GM18505 (cell line): ENCODE results near the gene EDEM2.
A peak's percentile ranks its signal among the peaks of the same experiment; 100 is the strongest.
"Not testable (repeated sequence)": the region's sequence is repeated elsewhere in the genome, so short reads cannot be mapped to it uniquely, and the experiment has no call there.

Source experiments
- ATAC-seq: cut with Tn5 transposase; IDR thresholded peaks from one replicate; pipeline ENCODE4 v1.9.1; 2021; ENCODE audit not compliant: unreplicated experiment
- POLR2A ChIP-seq: IDR thresholded peaks from 4 replicates; pipeline ENCODE4 v1.6.1; 2011; ENCODE audit warnings: borderline replicate concordance; ENCODE audit not compliant: insufficient read depth, insufficient read length; ENCODE audit errors: extremely low read depth

EDEM2 gene, protein sequence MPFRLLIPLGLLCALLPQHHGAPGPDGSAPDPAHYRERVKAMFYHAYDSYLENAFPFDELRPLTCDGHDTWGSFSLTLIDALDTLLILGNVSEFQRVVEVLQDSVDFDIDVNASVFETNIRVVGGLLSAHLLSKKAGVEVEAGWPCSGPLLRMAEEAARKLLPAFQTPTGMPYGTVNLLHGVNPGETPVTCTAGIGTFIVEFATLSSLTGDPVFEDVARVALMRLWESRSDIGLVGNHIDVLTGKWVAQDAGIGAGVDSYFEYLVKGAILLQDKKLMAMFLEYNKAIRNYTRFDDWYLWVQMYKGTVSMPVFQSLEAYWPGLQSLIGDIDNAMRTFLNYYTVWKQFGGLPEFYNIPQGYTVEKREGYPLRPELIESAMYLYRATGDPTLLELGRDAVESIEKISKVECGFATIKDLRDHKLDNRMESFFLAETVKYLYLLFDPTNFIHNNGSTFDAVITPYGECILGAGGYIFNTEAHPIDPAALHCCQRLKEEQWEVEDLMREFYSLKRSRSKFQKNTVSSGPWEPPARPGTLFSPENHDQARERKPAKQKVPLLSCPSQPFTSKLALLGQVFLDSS

DNA sequence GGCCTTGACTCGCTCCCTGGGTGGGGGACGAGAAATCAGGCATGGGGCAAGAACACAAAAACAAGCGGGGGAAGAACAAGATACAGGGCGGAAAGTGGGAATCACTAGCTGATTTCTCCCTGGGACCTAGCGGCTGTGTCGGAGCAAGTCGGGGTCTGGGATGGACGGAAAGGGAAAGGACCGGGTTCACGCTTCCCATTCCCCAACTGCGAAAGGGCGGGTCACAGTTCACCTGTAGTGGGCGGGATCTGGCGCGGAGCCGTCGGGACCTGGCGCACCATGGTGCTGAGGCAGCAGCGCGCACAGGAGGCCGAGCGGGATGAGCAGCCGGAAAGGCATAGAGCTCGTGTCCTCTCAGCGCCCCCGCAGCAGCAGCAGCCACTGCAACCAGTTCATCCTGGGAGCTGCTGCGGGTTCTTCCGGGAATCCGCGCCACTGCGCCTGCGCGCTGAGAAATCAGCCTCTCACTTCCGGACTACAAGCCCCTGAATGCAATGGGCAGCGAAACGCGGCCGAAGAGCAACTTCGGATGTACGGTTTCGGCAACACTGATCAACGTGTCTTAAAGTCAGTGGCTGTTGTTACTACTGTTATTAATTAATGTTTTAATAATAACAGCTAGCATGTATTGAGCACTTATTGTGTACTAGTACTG, at the start of gene EDEM2:
Gene EDEM2, minus strand, starts transcription at position 417 of the 655 bp plus-strand sequence. Its CDS starts 78 bp downstream, at position 339.
- peak; percentile 91 for TF ChIP-seq POLR2A
- ATAC-seq: peak; percentile 74

- TF ChIP-seq POLR2A: no peak
- ATAC-seq: no peak
Observed at GRCh38 chr20:35196313-35196712, 49.2 kb upstream of the EDEM2 start.

DNA sequence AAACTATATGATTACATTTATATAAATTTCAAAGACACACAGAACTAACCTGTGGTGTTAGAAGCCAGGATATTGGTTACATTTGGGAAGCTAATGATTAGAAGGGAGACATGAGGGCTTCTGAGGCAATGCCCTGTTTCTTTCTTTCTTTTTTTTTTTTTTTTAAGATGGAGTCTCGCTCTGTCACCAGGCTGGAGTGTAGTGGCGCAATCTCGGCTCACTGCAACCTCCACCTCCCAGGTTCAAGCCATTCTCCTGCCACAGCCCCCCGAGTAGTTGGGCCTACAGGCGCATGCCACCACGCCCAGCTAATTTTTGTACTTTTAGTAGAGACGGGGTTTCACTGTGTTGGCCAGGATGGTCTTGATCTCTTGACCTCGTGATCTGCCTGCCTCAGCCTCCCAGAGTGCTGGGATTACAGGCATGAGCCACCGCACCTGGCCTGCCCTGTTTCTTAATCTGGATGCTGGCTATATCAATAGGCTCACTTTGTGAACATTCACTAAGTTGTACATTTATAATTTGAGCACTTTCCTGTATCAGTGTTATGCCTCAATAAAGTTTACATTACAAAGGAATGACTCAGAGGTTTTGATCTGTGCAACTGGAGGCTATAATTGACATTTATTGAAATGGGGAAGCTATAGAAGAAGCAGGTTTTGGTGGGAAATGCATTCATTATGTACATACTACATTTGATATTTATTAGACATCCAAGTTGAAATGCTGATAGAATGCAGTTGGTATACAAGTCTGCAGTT, 46.1 kb upstream of the EDEM2 start:
- not testable (repeated sequence) for ATAC-seq

GRCh38 chr20:35192118-35192872, 45.2 kb upstream of the EDEM2 start:
- ATAC-seq: no peak
- no peak for TF ChIP-seq POLR2A

GRCh38 chr20:35191419-35192117, 44.4 kb upstream of the EDEM2 start:
- ATAC-seq: no peak
- TF ChIP-seq POLR2A: no peak

DNA sequence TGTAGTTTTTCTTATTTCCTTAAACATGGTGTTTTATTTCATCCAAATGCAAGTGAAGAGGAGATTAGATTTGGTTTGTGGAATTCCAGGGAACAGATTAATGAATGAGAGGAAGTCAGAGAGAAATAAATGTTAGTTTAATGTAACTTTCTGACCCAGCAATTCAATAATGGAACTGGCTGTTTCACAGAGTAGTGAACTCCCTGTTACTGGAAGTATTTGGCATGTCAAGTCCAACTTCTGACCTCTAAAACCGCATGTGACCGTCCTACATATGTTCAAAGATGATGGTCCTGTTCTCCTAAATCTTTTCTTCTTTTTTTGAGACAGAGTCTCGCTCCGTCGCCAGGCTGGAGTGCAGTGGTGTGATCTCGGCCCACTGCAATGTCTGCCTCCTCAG, 43.4 kb upstream of the EDEM2 start:
- no peak for ATAC-seq
- TF ChIP-seq POLR2A: no peak

- not testable (repeated sequence) for ATAC-seq
Observed at GRCh38 chr20:35189223-35189622, 42.1 kb upstream of the EDEM2 start.

- ATAC-seq: no peak
- no peak for TF ChIP-seq POLR2A
Observed at GRCh38 chr20:35187584-35188190, 40.6 kb upstream of the EDEM2 start.

DNA sequence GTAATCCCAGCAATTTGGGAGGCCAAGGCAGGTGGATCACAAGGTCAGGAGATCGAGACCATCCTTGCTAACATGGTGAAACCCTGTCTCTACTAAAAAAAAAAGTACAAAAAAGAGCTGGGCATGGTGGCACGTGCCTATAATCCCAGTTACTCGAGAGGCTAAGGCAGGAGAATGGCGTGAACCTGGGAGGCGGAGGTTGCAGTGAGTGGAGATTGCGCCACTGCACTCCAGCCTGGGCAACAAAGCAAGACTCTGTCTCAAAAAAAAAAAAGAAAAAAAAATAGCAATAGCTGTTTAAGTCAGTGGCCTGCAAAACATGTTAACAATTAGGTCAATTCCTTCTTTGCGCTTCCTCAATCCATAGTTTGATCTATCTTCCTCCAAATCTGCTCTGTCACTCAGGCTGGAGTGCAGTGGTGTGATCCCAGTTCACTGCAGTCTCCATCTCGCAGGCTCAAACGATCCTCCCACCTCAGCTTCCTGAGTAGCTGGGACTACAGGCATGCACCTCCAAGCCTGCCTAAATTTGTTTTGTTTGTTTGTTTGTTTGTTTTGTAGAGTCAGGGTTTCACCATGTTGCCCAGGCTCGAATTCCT, 39.7 kb upstream of the EDEM2 start:
- not testable (repeated sequence) for ATAC-seq

GRCh38 chr20:35181731-35182130, 34.6 kb upstream of the EDEM2 start:
- no peak for TF ChIP-seq POLR2A

DNA sequence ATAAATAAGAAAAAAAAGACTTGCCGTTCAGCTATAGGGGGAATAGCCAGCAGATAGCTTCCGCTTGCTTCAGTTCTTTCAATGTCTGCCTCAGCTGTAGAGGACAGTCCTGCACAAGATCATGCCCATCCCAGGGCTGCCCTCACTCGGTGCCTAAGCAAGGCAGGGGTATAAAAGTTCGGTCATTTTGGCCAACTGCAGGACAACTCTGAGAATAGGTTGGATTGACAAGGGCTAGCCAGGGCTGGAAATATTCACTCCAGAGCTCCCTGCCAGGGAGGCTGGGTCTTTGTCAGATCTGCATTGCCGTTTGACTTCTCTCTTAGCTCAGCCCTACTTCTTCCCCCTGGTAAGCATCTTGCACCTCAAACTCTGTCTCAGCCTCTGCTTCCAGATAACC, 33.1 kb upstream of the EDEM2 start:
- ATAC-seq: no peak
- TF ChIP-seq POLR2A: no peak

More at GRCh38 chr20:35181731-35182130, 34.6 kb upstream of the EDEM2 start:
- no peak for ATAC-seq
